Stimulated activated CD4-positive, alpha-beta T cell treated with anti-CD3 and anti-CD28 coated beads, Interleukin-15, amount 100 ng/mL, for 24 hours (primary cell): Measurements from ENCODE around the gene MUC4.
"Not testable (repeated sequence)": the region's sequence is repeated elsewhere in the genome, so short reads cannot be mapped to it uniquely, and the experiment has no call there.

ENCODE experiments used
- DNase-seq: peaks from one replicate; pipeline ENCODE4 v3.0.0-alpha.2; 2020

MUC4 gene

GRCh38 chr3:195735036-195735695 lies 76.6 kb downstream of the MUC4 start:
- no peak for DNase-seq

DNA sequence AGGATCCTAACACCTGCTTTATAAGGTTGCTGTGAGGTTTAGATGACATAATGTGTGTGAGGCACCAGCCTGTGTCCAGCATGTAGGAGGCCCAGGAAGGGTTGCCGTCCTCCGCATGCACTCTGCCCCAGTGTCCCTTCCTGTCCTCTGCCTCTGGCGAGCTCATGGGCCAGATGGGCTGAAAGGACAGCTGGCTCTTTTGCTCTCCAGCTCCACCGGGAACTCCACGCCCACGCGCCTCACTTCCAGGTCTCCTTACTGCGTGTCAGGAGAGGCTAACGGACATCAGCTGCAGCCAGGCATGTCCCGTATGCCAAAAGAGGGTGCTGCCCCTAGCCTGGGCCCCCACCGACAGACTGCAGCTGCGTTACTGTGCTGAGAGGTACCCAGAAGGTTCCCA lies 78.8 kb downstream of the MUC4 start:
- DNase-seq: no peak

DNA sequence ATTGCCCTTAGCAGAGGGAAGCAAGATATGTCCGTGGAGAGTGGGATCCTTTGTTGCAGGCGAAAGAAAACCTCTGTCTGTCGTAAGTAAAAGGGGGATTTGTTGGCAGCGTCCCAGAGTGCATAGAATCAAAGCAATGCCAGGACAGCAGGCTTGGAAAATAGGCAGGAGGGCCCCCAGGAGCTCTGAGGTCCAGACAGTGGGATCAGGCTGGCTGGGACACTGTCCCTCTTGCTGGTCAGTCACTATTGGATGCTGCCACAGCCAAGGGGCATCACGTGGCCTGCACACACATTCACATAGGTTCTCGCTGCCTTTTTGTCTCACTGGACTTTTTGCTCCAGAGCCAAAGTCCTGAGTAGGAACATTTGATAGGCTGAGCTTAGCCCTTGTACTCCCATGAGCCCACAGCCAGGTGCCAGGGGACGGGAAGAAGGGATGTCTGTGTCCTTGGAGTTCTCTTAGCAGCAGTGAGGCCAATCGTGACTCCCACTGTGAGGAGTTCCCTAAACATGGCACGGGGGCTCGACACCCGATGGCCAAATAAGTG lies 80.3 kb downstream of the MUC4 start:
- no peak for DNase-seq

- DNase-seq: no peak
Observed at GRCh38 chr3:195729476-195730251, 82.1 kb downstream of the MUC4 start.

GRCh38 chr3:195728789-195729188 lies 82.9 kb downstream of the MUC4 start:
- not testable (repeated sequence) for DNase-seq

GRCh38 chr3:195727606-195728195 lies 84.0 kb downstream of the MUC4 start:
- no peak for DNase-seq

GRCh38 chr3:195725916-195726740 lies 85.6 kb downstream of the MUC4 start:
- not testable (repeated sequence) for DNase-seq

DNA sequence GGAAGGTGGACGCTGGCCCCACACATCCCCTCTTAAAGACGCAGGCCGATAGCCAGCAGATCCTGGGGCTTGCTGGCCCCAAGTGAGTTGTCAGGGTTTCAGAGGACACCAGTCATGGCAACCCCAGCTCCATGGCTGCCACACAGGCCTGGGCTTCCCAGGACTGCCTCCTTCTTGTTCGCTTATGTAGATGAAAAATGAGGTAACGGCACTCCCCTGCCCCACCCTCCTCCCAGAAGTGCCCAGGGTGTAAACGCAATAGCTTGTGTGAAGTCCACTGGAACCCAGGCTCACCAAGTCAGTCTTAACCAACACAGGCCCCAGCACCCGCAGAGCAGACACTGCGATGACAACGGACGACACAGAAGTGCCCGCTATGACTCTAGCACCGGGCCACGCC lies 87.4 kb downstream of the MUC4 start:
- not testable (repeated sequence) for DNase-seq

DNA sequence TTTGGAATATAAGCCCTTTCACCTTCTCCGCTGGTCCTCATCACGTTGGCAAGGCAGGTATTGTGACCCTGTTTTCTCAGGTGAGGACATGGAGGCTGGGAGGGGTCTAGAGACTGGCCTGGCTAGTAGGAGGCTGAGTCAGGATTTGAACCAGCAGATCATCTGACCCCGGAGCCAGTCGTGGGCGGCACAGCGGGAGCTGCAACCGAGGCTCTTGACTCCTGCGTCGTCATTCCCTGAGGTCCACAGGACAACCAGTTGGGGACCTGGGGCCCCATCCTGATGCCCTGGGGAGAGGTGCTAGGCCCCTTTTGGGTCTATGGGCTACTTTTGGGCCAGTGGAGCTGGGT lies 88.8 kb downstream of the MUC4 start:
- not testable (repeated sequence) for DNase-seq

GRCh38 chr3:195722139-195722995 lies 89.4 kb downstream of the MUC4 start:
- not testable (repeated sequence) for DNase-seq

- DNase-seq: not testable (repeated sequence)
Observed at GRCh38 chr3:195720831-195721506, 90.8 kb downstream of the MUC4 start, which contains the start of gene MUC20. Gene MUC20 (plus strand): TSS chr3:195720978. CDS start chr3:195721008, 30 bp downstream.

DNA sequence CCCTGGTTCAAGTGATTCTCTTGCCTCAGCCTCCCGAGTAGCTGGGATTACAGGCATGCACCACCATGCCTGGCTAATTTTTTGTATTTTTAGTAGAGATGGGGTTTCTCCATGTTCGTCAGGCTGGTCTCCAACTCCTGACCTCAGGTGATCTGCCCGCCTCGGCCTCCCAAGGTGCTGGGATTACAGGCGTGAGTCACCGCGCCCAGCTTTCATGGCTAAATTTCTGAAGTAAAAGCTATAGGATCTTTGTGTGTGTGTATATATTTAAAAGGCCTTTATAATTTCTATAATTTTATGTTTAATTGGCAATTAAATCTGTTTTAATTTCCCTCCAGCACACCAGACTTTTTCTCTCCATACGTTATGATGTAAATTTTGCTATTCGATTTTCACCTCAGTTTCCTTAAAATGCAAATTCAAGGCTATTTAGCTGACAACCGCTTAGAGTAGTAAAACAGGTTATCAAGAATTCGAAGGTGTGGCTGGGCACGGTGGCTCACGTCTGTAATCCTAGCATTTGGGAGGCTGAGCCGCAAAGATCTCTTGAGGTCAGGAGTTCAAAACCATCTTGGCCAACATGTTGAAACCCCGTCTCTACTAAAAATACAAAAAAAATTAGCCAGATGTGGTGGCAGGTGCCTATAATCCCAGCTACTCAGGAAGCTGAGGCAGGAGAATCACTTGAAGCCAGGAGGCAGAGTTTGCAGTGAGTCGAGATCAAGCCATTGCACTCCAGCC lies 92.0 kb downstream of the MUC4 start:
- not testable (repeated sequence) for DNase-seq

DNA sequence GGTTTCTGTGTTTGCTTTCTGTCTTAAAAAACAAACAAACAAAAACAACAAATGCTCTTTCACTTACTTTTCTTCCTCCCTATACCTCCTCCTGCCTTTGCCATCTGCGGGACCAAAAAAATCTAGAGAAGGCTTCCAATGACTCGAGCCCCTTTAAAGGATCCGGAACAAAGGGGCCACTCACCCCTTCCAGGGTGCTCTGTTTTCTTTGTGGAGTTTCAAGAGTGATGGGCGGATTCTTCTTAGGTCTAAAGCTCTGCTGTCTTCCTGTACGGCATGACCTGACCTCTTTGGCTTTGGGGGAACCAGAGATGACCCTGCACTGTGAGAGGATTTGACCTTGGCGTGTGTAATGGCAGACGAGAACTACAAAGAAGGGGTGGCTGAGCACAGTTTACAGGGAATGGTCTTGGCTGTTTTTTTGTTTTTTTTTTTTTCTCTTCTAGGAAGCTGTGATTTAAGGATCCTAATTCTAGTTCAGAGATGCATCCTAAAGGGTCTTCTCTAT lies 93.2 kb downstream of the MUC4 start:
- no peak for DNase-seq

- no peak for DNase-seq
Observed at GRCh38 chr3:195717852-195718476, 93.8 kb downstream of the MUC4 start.

GRCh38 chr3:195717416-195717815 lies 94.3 kb downstream of the MUC4 start:
- DNase-seq: no peak

DNA sequence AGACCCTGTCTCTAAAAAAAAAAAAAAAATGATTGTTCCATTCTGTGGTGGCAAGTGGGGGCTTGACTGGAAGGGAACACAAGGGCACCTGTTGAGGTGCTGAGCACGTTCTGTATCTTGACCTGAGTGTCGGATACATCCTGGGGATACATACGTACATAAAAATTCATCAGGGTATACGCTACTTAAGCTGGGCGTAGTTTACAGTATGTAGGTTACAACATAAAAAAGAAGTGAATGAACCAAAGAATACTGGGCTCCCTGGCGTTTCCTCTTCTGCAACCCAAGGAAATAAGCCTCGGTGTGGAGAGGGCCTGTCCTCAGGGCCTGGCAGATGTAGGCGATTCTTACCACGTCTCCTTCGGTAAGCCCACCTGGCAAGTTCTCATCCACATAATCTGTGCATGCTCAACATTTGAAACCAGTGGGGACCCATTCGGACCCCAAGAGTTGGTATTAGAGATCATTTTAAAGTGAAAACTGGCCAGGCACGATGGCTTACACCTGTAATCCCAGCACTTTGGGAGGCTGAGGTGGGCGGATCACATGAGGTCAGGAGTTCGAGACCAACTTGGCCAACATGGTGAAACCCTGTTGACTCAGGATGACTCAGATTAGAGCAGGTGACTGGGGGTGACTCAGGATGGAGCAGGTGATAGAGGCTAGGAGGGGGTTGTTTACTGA lies 96.0 kb downstream of the MUC4 start:
- DNase-seq: peak; percentile 57

- no peak for DNase-seq
Observed at GRCh38 chr3:195715134-195715533, 96.6 kb downstream of the MUC4 start.

GRCh38 chr3:195714380-195715011 lies 97.2 kb downstream of the MUC4 start:
- peak; percentile 47 for DNase-seq

- not testable (repeated sequence) for DNase-seq
Observed at GRCh38 chr3:195713150-195713549, 98.6 kb downstream of the MUC4 start.
